GM12873 (cell line): Measurements from ENCODE around the gene ENAH.

ENCODE experiments used
- TF ChIP-seq, protein P1 (sequence below): IDR thresholded peaks from 2 replicates; pipeline ENCODE4 v1.5.1; 2012; ENCODE audit warnings: low read depth, mild to moderate bottlenecking, moderate library complexity, low read length, control low read depth; ENCODE audit not compliant: insufficient read depth; ENCODE audit errors: missing control alignments

Gene ENAH

DNA sequence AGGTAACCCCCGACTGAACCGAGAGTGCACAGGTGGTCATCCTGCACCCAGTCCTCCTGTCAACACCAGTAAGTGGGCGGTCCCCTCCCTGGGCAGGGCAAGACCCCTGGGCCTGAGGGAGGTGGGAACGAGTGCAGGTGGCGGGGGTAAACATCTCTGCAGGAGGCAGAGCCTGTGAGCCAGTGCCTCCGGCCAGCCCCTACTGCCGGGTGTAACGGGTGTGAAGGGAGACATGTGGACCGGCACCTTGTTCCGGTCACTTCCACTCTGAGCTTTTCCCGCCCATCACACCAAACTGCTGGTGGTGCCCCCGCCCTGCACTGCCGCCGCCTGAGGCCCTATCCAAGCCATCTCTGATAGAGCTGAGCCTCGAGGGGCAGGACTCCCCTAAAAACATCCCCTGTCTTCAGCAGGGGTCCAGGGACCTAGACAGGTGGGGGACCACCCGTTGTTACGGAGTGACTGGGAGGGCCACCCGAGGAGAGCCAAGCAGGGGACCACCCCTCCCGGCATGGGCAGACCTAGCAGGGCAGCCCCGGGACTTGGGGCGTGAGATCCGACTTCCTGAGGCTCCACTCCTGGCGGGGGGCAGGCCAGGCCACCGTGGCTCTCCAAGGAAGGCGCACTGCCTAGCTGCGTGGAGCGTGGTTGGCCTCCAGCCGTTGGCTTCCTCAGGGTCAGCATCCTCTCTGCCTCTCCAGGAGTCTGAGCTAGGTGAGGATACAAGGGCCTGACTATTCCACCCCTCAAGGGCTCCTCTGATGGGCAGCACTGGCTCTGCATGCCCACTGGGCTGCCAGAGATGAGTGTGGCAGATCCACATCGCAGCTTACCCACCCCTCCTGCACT lies 181.2 kb downstream of the ENAH start:
- TF ChIP-seq, protein P1, sequence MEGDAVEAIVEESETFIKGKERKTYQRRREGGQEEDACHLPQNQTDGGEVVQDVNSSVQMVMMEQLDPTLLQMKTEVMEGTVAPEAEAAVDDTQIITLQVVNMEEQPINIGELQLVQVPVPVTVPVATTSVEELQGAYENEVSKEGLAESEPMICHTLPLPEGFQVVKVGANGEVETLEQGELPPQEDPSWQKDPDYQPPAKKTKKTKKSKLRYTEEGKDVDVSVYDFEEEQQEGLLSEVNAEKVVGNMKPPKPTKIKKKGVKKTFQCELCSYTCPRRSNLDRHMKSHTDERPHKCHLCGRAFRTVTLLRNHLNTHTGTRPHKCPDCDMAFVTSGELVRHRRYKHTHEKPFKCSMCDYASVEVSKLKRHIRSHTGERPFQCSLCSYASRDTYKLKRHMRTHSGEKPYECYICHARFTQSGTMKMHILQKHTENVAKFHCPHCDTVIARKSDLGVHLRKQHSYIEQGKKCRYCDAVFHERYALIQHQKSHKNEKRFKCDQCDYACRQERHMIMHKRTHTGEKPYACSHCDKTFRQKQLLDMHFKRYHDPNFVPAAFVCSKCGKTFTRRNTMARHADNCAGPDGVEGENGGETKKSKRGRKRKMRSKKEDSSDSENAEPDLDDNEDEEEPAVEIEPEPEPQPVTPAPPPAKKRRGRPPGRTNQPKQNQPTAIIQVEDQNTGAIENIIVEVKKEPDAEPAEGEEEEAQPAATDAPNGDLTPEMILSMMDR, result no peak

DNA sequence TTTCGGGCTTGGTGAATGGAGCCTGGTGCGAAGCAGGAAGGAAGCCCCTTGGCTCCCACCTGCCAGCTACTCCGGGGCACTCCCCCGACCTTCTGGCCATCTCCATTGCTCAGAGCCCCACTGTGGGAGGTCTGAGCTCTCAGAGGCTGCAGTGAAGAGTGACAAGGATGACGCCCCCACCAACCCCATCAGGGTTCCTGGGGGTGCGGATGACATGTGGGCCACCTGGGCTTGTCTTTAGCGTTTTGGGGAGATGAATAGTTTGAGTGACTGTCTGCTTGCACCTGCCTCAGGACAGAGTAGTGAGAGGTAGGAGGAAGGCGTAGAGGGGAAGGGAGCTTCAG lies 181.8 kb downstream of the ENAH start:
- TF ChIP-seq, protein P1, result no peak

- TF ChIP-seq, protein P1, result no peak
These were observed 182.5 kb downstream of the ENAH start for GRCh38 chr1:225470211-225471108.

DNA sequence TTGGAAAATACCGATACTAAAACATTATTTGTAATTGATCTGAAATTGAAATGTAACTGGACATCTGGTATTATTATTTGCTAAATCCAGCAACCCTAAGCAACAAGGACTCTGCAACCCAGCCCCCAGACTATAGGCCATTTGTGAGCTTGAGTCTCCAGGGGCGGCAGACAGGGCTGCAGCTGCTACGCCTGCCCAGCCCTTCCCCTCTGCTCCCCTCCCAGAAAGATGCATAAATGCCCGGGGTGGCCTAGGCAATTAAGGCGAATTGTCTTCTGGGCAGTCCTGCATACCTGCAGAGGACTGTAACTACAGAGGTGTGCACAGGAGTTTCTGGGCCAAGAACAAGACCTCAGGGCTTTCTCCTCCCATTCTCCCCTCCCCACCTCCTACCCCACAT lies 183.9 kb downstream of the ENAH start:
- TF ChIP-seq, protein P1, result no peak

- TF ChIP-seq, protein P1, result no peak
These were observed 184.5 kb downstream of the ENAH start for GRCh38 chr1:225468270-225469020.

DNA sequence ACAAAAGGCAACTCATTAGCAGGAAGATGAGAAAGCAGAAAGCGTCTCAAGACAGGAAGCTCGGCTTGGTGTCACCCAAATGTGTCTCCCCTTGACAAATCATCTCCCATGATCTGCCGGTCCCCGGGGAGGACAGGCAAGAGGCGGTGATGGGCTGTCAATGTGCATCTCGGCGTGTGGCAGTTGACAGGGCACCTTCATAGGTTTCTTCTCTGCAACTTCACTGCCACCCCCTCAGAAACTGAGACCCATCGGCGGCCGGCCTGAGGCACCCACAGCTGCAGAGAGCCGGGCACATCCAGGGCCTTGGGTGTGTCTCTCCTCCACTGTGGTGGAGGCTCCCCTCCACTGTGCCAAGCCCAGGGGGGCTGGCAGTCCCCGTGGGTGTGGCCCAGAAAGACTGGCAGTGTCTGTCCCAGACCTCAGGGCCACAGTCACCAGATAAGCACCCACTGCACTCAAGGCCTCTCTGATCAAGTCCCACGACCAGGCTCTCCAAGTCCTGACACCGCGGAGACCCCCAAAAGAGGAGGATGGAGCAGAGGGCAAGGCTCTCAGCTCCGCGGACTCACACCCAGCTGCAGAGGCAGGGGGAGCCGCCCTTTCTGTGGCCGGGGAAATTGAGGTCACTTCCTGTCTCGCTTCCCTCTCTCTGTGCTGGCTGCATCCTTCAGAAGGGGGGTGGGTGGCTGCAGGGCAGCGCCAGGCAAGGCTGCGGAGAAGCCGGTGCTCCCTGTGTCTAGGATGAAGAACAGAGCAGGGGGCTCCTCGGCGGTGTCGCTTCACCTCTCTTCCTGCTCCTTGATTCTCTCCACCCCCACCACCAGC lies 185.5 kb downstream of the ENAH start:
- TF ChIP-seq, protein P1, result no peak

GRCh38 chr1:225466848-225467192 lies 186.1 kb downstream of the ENAH start:
- TF ChIP-seq, protein P1, result no peak
